ENCODE measurements around the gene MLN. TPM values are rescaled to one million over a fixed set of nuclear protein-coding genes. Genes with fewer than 3 reads are reported as not detected.

Gene MLN
- total RNA-seq, 3 donors from 2014 or later, result not detected

- Mint-ChIP-seq H3K4me1 (ENCODE audit: low read depth) (peaks cover 48% of the 10 kb centered on the region), H3K4me3 (no peak overlapping the region), H3K36me3 (ENCODE audit: insufficient read depth) (peaks cover 50% of the 10 kb centered on the region), H3K27me3 (ENCODE audit: low read depth) (no peaks in the 10 kb centered on the region), H3K9me3 (no peaks in the 10 kb centered on the region)
- no peak for DNase-seq
- no peak for ATAC-seq
Measured at GRCh38 chr6:33782561-33782960, 21.2 kb downstream of the MLN start.

DNA sequence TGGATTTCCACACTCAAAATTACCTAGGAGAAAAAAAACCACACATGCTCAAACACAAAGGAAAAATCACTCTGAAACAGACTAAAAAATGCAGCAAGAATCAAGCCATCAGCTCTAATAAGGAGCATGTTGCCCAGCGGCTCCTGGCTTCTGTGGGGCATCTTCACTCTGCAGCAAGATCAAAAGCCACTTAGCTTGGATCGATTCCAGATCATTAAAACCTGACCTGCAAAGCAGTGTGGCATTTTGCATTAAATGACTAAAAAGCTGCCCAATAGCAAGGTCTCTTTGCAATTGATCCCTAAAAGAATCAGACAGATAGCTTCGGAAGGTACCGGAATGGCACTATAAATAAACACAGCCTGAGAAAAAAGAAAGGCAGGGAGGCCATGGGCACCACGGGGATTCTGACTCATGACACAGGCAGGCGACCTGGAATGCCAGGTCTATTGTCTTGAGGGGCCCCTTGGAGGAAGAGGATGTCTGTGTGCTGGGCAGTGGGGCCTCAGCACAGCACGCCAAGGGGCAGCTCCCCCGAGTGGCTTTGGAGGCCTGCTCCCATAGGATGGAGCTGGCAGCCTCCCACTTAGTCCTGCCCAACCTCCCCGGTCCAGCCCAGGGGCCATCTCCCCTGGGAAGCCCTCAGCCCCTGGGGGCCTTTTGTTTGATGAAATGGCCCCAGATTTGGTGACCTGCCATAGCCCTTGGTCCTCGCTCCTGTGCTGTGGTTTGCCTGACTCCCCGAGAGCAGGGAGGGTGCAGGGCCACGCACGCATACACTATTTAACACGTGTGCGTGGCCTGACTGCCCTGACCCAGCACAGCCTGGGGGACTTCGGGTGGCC is 22.4 kb downstream of the MLN start:
- H3K4me1 Mint-ChIP-seq (ENCODE audit: low read depth), result peaks cover 36% of the 10 kb centered on the region
- no peak overlapping the region for H3K4me3 Mint-ChIP-seq
- DNase-seq (no peak), ATAC-seq (no peak)
- no peaks in the 10 kb centered on the region for H3K27me3 Mint-ChIP-seq (ENCODE audit: low read depth)
- H3K9me3 Mint-ChIP-seq, result no peaks in the 10 kb centered on the region
- peaks cover 56% of the 10 kb centered on the region for H3K36me3 Mint-ChIP-seq (ENCODE audit: insufficient read depth)

DNA sequence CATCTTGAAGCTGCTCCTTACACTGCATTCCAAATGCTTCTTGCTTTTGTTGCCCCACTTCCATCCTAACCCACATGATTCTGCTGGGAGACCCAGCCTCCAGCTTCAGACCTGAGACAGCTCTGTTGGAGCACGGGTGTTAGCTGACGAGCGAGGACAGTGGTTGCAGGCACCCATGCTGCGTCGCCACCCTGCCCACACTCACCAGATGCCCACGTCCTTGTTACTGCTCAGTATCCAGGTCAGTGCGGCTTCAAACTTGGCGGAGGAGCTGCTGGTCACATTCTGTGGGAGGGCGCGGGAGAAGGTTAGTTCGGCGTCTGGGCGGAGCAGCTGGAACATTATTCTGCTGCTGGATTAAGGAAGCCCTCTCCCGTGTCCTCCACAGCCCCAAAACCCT is 23.9 kb downstream of the MLN start:
- peaks cover 58% of the 10 kb centered on the region for H3K36me3 Mint-ChIP-seq (ENCODE audit: insufficient read depth)
- H3K27me3 Mint-ChIP-seq (ENCODE audit: low read depth), result no peaks in the 10 kb centered on the region
- H3K4me1 Mint-ChIP-seq (ENCODE audit: low read depth), result peaks cover 21% of the 10 kb centered on the region
- H3K9me3 Mint-ChIP-seq, result no peaks in the 10 kb centered on the region
- ATAC-seq, result no peak
- no peak overlapping the region for H3K4me3 Mint-ChIP-seq
- no peak for DNase-seq

DNA sequence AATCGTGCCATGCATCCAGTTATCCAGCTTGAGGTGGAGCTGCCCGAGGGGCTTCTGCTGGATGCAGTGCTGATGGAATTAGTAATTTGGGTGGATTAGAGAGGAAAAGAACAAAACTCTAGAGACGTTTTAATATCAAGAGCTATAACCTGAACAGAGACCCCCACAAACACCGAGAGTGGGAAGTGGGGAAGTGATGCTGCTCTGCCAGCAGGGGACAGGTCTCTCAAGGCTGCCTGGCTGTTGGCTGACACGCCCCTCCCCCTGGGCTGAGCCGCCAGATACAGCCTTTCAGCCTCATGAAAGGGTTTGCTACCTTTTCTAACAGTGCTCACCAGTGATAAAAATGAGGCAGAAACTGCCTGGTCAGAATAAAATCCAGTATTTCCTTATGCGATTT is 24.5 kb downstream of the MLN start:
- DNase-seq (no peak), ATAC-seq (no peak)
- H3K4me3 Mint-ChIP-seq, result no peak overlapping the region
- no peaks in the 10 kb centered on the region for H3K9me3 Mint-ChIP-seq
- H3K4me1 Mint-ChIP-seq (ENCODE audit: low read depth), result peaks cover 16% of the 10 kb centered on the region
- peaks cover 54% of the 10 kb centered on the region for H3K36me3 Mint-ChIP-seq (ENCODE audit: insufficient read depth)
- H3K27me3 Mint-ChIP-seq (ENCODE audit: low read depth), result no peaks in the 10 kb centered on the region

DNA sequence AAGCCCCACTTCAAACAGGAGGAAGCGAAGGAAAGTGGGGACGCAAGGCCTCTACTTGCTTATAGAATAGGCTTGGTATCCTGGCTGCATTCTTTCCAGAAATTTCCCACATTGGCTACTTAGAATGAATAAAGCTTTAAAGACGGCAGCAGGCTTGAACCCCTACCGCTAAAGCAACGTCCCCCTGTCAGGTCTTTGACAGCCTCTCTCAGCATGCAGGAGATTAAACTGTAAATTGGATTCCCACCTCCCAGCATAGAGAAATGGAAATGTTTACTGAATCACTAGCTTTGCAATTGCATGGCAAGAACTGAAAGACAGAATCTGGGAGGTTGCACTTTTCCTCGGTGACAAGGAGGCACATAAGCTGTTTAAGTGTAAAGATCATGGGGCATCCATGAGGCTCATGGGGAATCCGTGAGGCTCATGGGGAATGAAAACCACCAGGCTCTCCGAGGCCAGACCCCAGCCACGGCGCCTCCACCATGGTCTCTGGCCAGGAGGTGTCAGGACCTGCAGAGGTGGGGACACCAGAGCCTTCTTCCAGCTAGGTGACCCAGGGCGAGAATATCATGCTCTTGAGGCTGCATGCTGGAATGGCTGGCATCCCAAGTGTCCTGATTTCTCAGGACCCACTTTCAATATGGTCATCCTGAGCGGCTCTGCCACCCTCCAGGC is 25.2 kb downstream of the MLN start:
- Mint-ChIP-seq H3K4me1 (ENCODE audit: low read depth) (peaks cover 10% of the 10 kb centered on the region), H3K36me3 (ENCODE audit: insufficient read depth) (peaks cover 49% of the 10 kb centered on the region), H3K27me3 (ENCODE audit: low read depth) (no peaks in the 10 kb centered on the region), H3K4me3 (no peak overlapping the region), H3K9me3 (no peaks in the 10 kb centered on the region)
- DNase-seq, result no peak
- no peak for ATAC-seq

GRCh38 chr6:33777398-33778388 is 26.1 kb downstream of the MLN start:
- Mint-ChIP-seq H3K4me1 (ENCODE audit: low read depth) (peaks cover 8% of the 10 kb centered on the region), H3K9me3 (no peaks in the 10 kb centered on the region), H3K4me3 (no peak overlapping the region), H3K36me3 (ENCODE audit: insufficient read depth) (peaks cover 50% of the 10 kb centered on the region), H3K27me3 (ENCODE audit: low read depth) (no peaks in the 10 kb centered on the region)
- DNase-seq (no peak), ATAC-seq (no peak)

DNA sequence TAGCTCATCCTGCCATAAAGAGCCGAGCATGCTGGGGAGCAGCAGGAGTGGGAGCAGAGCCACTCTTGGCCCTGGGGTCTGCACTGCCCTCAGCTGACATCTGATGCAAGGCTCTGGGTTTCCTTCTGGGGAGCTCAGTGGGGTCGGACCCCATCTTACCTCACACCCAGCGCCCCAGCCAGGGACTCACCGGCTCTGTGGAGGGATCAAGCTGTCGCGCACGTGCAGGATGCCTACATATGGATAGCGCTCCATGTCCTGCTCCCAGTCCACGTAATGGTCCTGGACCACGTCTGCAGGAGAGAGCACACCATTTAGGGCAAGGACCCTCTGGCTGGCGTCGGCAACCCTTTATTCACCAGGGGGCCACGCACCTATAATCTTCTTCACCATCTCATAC is 27.0 kb downstream of the MLN start:
- H3K9me3 Mint-ChIP-seq, result no peaks in the 10 kb centered on the region
- peaks cover 46% of the 10 kb centered on the region for H3K36me3 Mint-ChIP-seq (ENCODE audit: insufficient read depth)
- ATAC-seq (no peak), DNase-seq (no peak)
- H3K4me1 Mint-ChIP-seq (ENCODE audit: low read depth), result peaks cover 5% of the 10 kb centered on the region
- no peak overlapping the region for H3K4me3 Mint-ChIP-seq
- no peaks in the 10 kb centered on the region for H3K27me3 Mint-ChIP-seq (ENCODE audit: low read depth)

DNA sequence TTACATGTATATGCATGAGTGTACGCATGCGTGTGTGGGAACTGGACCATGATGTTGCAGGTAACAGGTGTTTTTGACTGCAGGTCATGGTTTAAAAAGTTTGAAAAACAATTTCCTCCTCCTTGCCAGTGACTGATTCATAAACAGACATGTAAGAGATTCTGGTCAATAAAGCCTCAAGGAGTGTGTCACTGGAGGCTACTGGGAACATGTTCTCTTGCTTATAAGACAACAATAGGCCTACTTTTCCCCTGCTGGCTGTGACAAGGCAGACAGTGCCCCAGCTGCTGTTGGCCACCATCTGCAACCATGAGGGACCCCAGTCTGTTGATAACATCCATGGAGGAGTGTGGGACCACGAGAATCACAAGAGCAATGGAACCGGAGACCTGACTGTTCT is 27.6 kb downstream of the MLN start:
- no peak overlapping the region for H3K4me3 Mint-ChIP-seq
- H3K27me3 Mint-ChIP-seq (ENCODE audit: low read depth), result no peaks in the 10 kb centered on the region
- ATAC-seq, result no peak
- H3K4me1 Mint-ChIP-seq (ENCODE audit: low read depth), result peaks cover 7% of the 10 kb centered on the region
- no peak for DNase-seq
- H3K36me3 Mint-ChIP-seq (ENCODE audit: insufficient read depth), result peaks cover 45% of the 10 kb centered on the region
- no peaks in the 10 kb centered on the region for H3K9me3 Mint-ChIP-seq

DNA sequence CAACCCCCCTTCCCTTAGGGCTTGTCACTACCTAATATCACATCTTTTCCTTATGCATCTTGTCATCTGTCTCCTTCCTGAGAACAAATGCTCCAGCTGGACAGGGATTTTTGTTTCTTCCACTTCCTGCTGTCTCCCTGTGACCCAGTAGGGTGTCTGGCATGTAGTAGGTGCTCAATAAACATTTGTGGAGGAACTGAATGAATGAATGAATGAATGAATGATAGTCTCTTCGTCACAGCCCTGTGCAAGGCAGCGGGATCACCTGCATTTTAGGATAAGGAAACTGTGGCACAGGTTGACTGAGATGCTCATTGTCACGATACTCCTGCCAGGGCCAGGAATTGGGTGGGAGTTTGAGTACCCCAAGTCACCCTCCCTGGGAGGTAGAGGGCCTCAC is 29.0 kb downstream of the MLN start:
- no peaks in the 10 kb centered on the region for H3K9me3 Mint-ChIP-seq
- H3K27me3 Mint-ChIP-seq (ENCODE audit: low read depth), result no peaks in the 10 kb centered on the region
- peaks cover 5% of the 10 kb centered on the region for H3K4me1 Mint-ChIP-seq (ENCODE audit: low read depth)
- ATAC-seq (no peak), DNase-seq (no peak)
- H3K36me3 Mint-ChIP-seq (ENCODE audit: insufficient read depth), result peaks cover 40% of the 10 kb centered on the region
- no peak overlapping the region for H3K4me3 Mint-ChIP-seq

DNA sequence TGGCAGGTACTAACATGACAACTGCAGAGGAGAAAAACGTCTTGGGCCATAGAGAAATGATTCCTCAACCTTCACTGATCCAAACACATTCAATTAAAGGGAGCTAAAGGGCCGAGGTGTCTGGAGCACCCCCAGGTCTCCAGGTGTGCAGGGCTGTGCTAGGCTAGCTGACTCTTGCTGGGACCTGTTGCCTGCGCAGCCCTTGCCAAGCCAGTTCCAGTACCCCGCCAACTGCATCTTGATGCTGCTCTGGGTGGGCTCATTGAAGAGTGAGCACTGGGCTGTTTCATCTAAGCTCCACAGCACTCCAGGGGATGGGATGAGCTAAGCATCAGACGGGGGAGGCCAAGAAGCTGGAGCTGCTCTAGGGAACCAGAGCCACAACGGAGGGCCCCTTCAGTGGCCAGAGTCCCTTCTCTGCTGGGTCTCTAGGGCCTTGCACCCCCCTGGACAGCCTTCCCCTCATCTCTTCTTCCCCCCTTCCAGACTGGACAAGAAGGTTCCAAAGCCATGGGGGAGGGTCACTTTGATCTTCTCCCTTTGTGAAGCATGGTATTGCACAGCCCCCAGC is 30.8 kb downstream of the MLN start:
- Mint-ChIP-seq H3K4me1 (ENCODE audit: low read depth) (peaks cover 5% of the 10 kb centered on the region), H3K36me3 (ENCODE audit: insufficient read depth) (peaks cover 31% of the 10 kb centered on the region), H3K4me3 (no peak overlapping the region), H3K9me3 (no peaks in the 10 kb centered on the region), H3K27me3 (ENCODE audit: low read depth) (peaks cover 5% of the 10 kb centered on the region)
- DNase-seq (no peak), ATAC-seq (no peak)

GRCh38 chr6:33772082-33772830 is 31.5 kb downstream of the MLN start:
- DNase-seq (no peak), ATAC-seq (peak in 1 of 2 donors; percentile 8)
- peaks cover 26% of the 10 kb centered on the region for H3K36me3 Mint-ChIP-seq (ENCODE audit: insufficient read depth)
- H3K9me3 Mint-ChIP-seq, result no peaks in the 10 kb centered on the region
- H3K4me3 Mint-ChIP-seq, result no peak overlapping the region
- H3K4me1 Mint-ChIP-seq (ENCODE audit: low read depth), result peaks cover 5% of the 10 kb centered on the region
- peaks cover 5% of the 10 kb centered on the region for H3K27me3 Mint-ChIP-seq (ENCODE audit: low read depth)

GRCh38 chr6:33771146-33772081 is 32.4 kb downstream of the MLN start:
- peaks cover 5% of the 10 kb centered on the region for H3K4me1 Mint-ChIP-seq (ENCODE audit: low read depth)
- peaks cover 23% of the 10 kb centered on the region for H3K36me3 Mint-ChIP-seq (ENCODE audit: insufficient read depth)

DNA sequence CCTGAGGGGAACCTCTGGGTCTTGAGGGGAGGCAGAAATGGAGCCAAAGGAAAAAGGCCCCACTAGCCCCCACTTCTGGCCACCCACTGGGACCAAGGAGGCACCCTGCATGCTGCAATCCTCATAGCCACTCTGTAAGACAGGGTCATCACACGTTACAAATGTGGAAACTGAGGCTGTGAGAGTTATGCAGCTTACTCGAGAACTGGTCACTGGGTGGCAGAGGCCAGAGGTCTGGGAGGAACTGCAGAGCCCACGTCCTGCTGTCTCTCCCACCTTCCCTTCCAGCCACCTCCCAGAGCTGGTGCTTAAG is 33.0 kb downstream of the MLN start:
- Mint-ChIP-seq H3K27me3 (ENCODE audit: low read depth) (peaks cover 5% of the 10 kb centered on the region), H3K9me3 (no peaks in the 10 kb centered on the region), H3K36me3 (ENCODE audit: insufficient read depth) (peaks cover 17% of the 10 kb centered on the region), H3K4me3 (no peak overlapping the region), H3K4me1 (ENCODE audit: low read depth) (peaks cover 5% of the 10 kb centered on the region)
- DNase-seq, result no peak
- no peak for ATAC-seq

More at GRCh38 chr6:33771146-33772081, 32.4 kb downstream of the MLN start:
- peak; percentile 82 to 86 for ATAC-seq
- Mint-ChIP-seq H3K4me3 (no peak overlapping the region), H3K27me3 (ENCODE audit: low read depth) (peaks cover 5% of the 10 kb centered on the region), H3K9me3 (no peaks in the 10 kb centered on the region)
- peak; percentile 57 for DNase-seq

Measured in activated T-cell treated with anti-CD3 and anti-CD28 coated beads, Interleukin-2, amount 50 U/mL, for 4 hours (primary cell).